ENCODE data around the gene TNK2. TPM values are rescaled to one million over a fixed set of nuclear protein-coding genes. Genes with fewer than 3 reads are reported as not detected.
A peak's percentile ranks its signal among the peaks of the same experiment; 100 is the strongest.

Gene TNK2
- polyA plus RNA-seq, 1 donor (not counting 4 experiments of a cell fraction or from before 2014, with no cell fraction given): 15.8 TPM

GRCh38 chr3:195895078-195895860, 13.1 kb downstream of the TNK2 start:
- Histone ChIP-seq H3K79me2 (ENCODE audit: control insufficient read depth, insufficient read depth, low read length) (peaks cover 52% of the 10 kb centered on the region), H2AFZ (ENCODE audit: control insufficient read depth, low read length) (peak overlapping the region; percentile 30), H3K9me1 (ENCODE audit: control insufficient read depth, extremely low read depth, insufficient read depth, low read length) (no peaks in the 10 kb centered on the region), H3K9me3 (ENCODE audit: control insufficient read depth, low read depth, low read length) (no peaks in the 10 kb centered on the region), H4K20me1 (ENCODE audit: control insufficient read depth, extremely low read depth, insufficient read depth, low read length) (peaks cover 4% of the 10 kb centered on the region), H3K4me1 (ENCODE audit: control insufficient read depth, extremely low read depth, insufficient read depth, low read length) (peaks cover 36% of the 10 kb centered on the region), H3K9ac (ENCODE audit: control insufficient read depth, extremely low read depth, insufficient read depth, low read length) (peak overlapping the region; percentile 76), H3K27ac (ENCODE audit: control insufficient read depth, insufficient read depth, low read length) (peak overlapping the region; percentile 81), H3K4me3 (ENCODE audit: control insufficient read depth in 2 of 3, extremely low read depth in 1 of 3, insufficient read depth in 2 of 3, low read depth in 1 of 3, low read length in 3 of 3) (peak overlapping the region; percentile 70 to 86 (median 70)), H3K4me2 (ENCODE audit: control insufficient read depth, extremely low read depth, insufficient read depth, low read depth, low read length) (peak overlapping the region; percentile 82), H3K36me3 (ENCODE audit: control insufficient read depth in 2 of 2, extremely low read depth in 1 of 2, insufficient read depth in 2 of 2, low read length in 2 of 2) (peaks cover 0 to 9% of the 10 kb centered on the region in 2 experiments), H3K27me3 (ENCODE audit: control insufficient read depth, extremely low read depth, insufficient read depth, low read length) (no peaks in the 10 kb centered on the region)
- FAIRE-seq (no peak), DNase-seq (ENCODE audit: low read depth, low spot score) (no peak)
- dilution Hi-C loops (cut with MboI; ENCODE audit: extremely low pct_ligation_motif_present, low sequenced_read_pairs): no loop called here
- no peak for TF ChIP-seq EZH2 (IDR thresholded peaks at IDR 0.05; ENCODE audit: low read length)
- no peak for TF ChIP-seq CTCF (optimal IDR thresholded peaks at IDR 0.05 in 1 of 3, IDR thresholded peaks at IDR 0.05 in 1 of 3, conservative IDR thresholded peaks at IDR 0.05 in 1 of 3; ENCODE audit: extremely low read depth in 1 of 3, insufficient read depth in 2 of 3, low read length in 3 of 3)

GRCh38 chr3:195893916-195894465, 14.4 kb downstream of the TNK2 start:
- Histone ChIP-seq H4K20me1 (ENCODE audit: control insufficient read depth, extremely low read depth, insufficient read depth, low read length) (peaks cover 4% of the 10 kb centered on the region), H3K79me2 (ENCODE audit: control insufficient read depth, insufficient read depth, low read length) (peaks cover 56% of the 10 kb centered on the region), H3K4me3 (ENCODE audit: control insufficient read depth in 2 of 3, extremely low read depth in 1 of 3, insufficient read depth in 2 of 3, low read depth in 1 of 3, low read length in 3 of 3) (peak overlapping the region in 1 of 3 experiments; percentile 86), H3K9me3 (ENCODE audit: control insufficient read depth, low read depth, low read length) (no peaks in the 10 kb centered on the region), H3K27ac (ENCODE audit: control insufficient read depth, insufficient read depth, low read length) (no peak overlapping the region), H3K9ac (ENCODE audit: control insufficient read depth, extremely low read depth, insufficient read depth, low read length) (peak overlapping the region; percentile 76), H3K4me2 (ENCODE audit: control insufficient read depth, extremely low read depth, insufficient read depth, low read depth, low read length) (peak overlapping the region; percentile 82), H3K9me1 (ENCODE audit: control insufficient read depth, extremely low read depth, insufficient read depth, low read length) (no peaks in the 10 kb centered on the region), H2AFZ (ENCODE audit: control insufficient read depth, low read length) (no peak overlapping the region), H3K27me3 (ENCODE audit: control insufficient read depth, extremely low read depth, insufficient read depth, low read length) (no peaks in the 10 kb centered on the region), H3K36me3 (ENCODE audit: control insufficient read depth in 2 of 2, extremely low read depth in 1 of 2, insufficient read depth in 2 of 2, low read length in 2 of 2) (peaks cover 0 to 8% of the 10 kb centered on the region in 2 experiments), H3K4me1 (ENCODE audit: control insufficient read depth, extremely low read depth, insufficient read depth, low read length) (peaks cover 36% of the 10 kb centered on the region)
- dilution Hi-C loops (cut with MboI; ENCODE audit: extremely low pct_ligation_motif_present, low sequenced_read_pairs): no loop called here
- no peak for TF ChIP-seq CTCF (optimal IDR thresholded peaks at IDR 0.05 in 1 of 3, IDR thresholded peaks at IDR 0.05 in 1 of 3, conservative IDR thresholded peaks at IDR 0.05 in 1 of 3; ENCODE audit: extremely low read depth in 1 of 3, insufficient read depth in 2 of 3, low read length in 3 of 3)
- no peak for TF ChIP-seq EZH2 (IDR thresholded peaks at IDR 0.05; ENCODE audit: low read length)
- FAIRE-seq (no peak), DNase-seq (ENCODE audit: low read depth, low spot score) (no peak)

Measured in keratinocyte (primary cell).